SU-DHL-6 (cell line): ENCODE results near the gene WNT7B.

Experiments
- CTCF ChIP-seq: fragments of 200-600 bp; sonication (generic); IDR thresholded peaks from one replicate; pipeline ENCODE4 v1.5.1; 2017; ENCODE audit warnings: antibody characterized with exemption, mild to moderate bottlenecking, low read length, moderate library complexity; ENCODE audit not compliant: insufficient read depth, poor library complexity, severe bottlenecking
- EZH2phosphoT487 ChIP-seq: fragments of 200-600 bp; sonication (generic), shearing (Covaris generic); conservative IDR thresholded peaks from 2 replicates; pipeline ENCODE4 v1.6.1; 2018; ENCODE audit warnings: mild to moderate bottlenecking, antibody characterized with exemption, low read length, moderate library complexity, mixed read lengths

GRCh38 chr22:45893516-45893915, 83.4 kb downstream of the WNT7B start:
- TF ChIP-seq CTCF (no peak), EZH2phosphoT487 (no peak)
